ENCODE results near the gene ADGRB3.

DNA sequence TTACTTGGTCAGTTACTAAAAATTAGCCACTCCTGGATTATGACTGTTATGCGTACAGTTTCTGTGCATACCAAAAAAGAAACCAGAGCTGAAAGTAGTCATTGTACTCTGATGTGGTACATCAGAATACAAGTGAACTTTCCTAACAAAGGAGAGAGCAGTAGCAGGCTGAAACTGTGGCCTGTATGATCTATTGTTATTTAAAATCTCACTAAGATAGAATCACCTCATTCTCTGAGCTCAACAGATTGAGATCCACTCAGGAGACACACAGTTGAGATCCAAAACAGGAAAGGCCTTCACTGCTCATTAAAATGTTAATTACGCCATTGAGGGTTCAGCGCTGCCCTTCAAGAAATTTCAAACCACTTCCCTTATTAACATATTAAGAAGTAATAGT is 585.3 kb downstream of the ADGRB3 start:
- TF ChIP-seq, protein P1, sequence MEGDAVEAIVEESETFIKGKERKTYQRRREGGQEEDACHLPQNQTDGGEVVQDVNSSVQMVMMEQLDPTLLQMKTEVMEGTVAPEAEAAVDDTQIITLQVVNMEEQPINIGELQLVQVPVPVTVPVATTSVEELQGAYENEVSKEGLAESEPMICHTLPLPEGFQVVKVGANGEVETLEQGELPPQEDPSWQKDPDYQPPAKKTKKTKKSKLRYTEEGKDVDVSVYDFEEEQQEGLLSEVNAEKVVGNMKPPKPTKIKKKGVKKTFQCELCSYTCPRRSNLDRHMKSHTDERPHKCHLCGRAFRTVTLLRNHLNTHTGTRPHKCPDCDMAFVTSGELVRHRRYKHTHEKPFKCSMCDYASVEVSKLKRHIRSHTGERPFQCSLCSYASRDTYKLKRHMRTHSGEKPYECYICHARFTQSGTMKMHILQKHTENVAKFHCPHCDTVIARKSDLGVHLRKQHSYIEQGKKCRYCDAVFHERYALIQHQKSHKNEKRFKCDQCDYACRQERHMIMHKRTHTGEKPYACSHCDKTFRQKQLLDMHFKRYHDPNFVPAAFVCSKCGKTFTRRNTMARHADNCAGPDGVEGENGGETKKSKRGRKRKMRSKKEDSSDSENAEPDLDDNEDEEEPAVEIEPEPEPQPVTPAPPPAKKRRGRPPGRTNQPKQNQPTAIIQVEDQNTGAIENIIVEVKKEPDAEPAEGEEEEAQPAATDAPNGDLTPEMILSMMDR (conservative IDR thresholded peaks at IDR 0.05; ENCODE audit: low read length) = no peak
- TF ChIP-seq EZH2phosphoT487 (IDR thresholded peaks at IDR 0.05; ENCODE audit: borderline replicate concordance, low read depth, low read length) = no peak

Data from OCI-LY7 (cell line).